ENCODE results near the gene RYR2. TPM values are rescaled to one million over a fixed set of nuclear protein-coding genes. Genes with fewer than 3 reads are reported as not detected.

The RYR2 gene
- total and polyA plus RNA-seq, 2 of the 8 experiments (the other 6 are each of a cell fraction or from before 2014, with no cell fraction given) = 1.3 to 4.4 TPM

GRCh38 chr1:237737448-237737847, 695.5 kb downstream of the RYR2 start:
- Histone ChIP-seq H2AFZ (ENCODE audit: low read length) (no peak overlapping the region), H3K27me3 (replicated peaks in 1 of 4; ENCODE audit: control insufficient read depth in 3 of 4, extremely low read depth in 1 of 4, insufficient read depth in 3 of 4, low read length in 3 of 4) (no peaks in the 10 kb centered on the region), H3K23me2 (ENCODE audit: low read depth, low read length) (no peaks in the 10 kb centered on the region), H3K79me2 (ENCODE audit: control insufficient read depth in 1 of 2, insufficient read depth in 2 of 2, low read length in 2 of 2) (no peaks in the 10 kb centered on the region), H3K56ac (replicated peaks; ENCODE audit: insufficient read length, low read depth, low read length) (no peak overlapping the region), H2BK12ac (ENCODE audit: low read depth, low read length) (no peak overlapping the region), H3K18ac (ENCODE audit: extremely low read depth, low read length) (no peak overlapping the region), H2BK5ac (ENCODE audit: low read depth, low read length) (no peak overlapping the region), H3K4ac (replicated peaks; ENCODE audit: insufficient read length, low read depth, low read length) (no peak overlapping the region), H4K20me1 (replicated peaks in 1 of 2; ENCODE audit: control insufficient read depth in 1 of 2, insufficient read depth in 2 of 2, low read length in 2 of 2) (no peaks in the 10 kb centered on the region), H4K5ac (ENCODE audit: insufficient read length, low read depth, low read length) (no peak overlapping the region), H2BK20ac (ENCODE audit: low read length) (no peak overlapping the region), H4K91ac (replicated peaks; ENCODE audit: insufficient read length, low read length) (no peak overlapping the region), H3K27ac (ENCODE audit: low read depth, low read length) (no peak overlapping the region), H3K4me1 (replicated peaks in 1 of 4; ENCODE audit: control insufficient read depth in 3 of 4, insufficient read depth in 4 of 4, low read length in 3 of 4) (peaks cover 0 to 3% (median 0%) of the 10 kb centered on the region in 4 experiments; a peak in 1 of 7 replicates), H3K23ac (ENCODE audit: insufficient read length) (no peak overlapping the region), H3K36me3 (ENCODE audit: control insufficient read depth in 2 of 4, insufficient read depth in 4 of 4, low read length in 3 of 4) (no peaks in the 10 kb centered on the region), H3K79me1 (ENCODE audit: low read depth, low read length) (no peaks in the 10 kb centered on the region), H3K9ac (replicated peaks in 1 of 4; ENCODE audit: extremely low read depth in 1 of 4, low read depth in 3 of 4, low read length in 3 of 4) (no peak overlapping the region), H3K14ac (ENCODE audit: insufficient read length) (no peak overlapping the region), H2BK120ac (replicated peaks; ENCODE audit: low read depth, low read length) (no peak overlapping the region), H3K4me3 (ENCODE audit: extremely low read depth in 1 of 4, insufficient read depth in 2 of 4, low read depth in 3 of 4, low read length in 4 of 4) (no peak overlapping the region), H4K8ac (ENCODE audit: extremely low read depth, insufficient read depth, low read length) (no peak overlapping the region), H3K9me3 (ENCODE audit: insufficient read depth in 2 of 2, low read depth in 1 of 2, low read length in 1 of 2) (no peaks in the 10 kb centered on the region), H2BK15ac (ENCODE audit: low read length) (no peak overlapping the region), H3K4me2 (ENCODE audit: insufficient read depth in 1 of 2, low read depth in 2 of 2, low read length in 2 of 2) (no peak overlapping the region), H2AK5ac (ENCODE audit: low read depth, low read length) (no peak overlapping the region)
- CTCF ChIA-PET (ENCODE audit: partially characterized antibody) = interaction anchor here (0.6 to 1.7 kb wide), 9 partner anchors 10 to 875 kb away, joined by 3 to 6 read pairs (median 3); no protein-coding TSS in a partner anchor
- DNase-seq (ENCODE audit: low read depth in 1 of 2, low spot score in 2 of 2) (no peak), FAIRE-seq (no peak)
- POLR2A ChIA-PET (ENCODE audit: partially characterized antibody) = no interaction called here
- no peak for TF ChIP-seq CBX5 (IDR thresholded peaks at IDR 0.05; ENCODE audit: low read depth, low read length)
- no peak for TF ChIP-seq GABPA (IDR thresholded peaks at IDR 0.05; ENCODE audit: borderline replicate concordance, insufficient read depth, low read length)
- TF ChIP-seq RBBP5 (IDR thresholded peaks at IDR 0.05; ENCODE audit: borderline replicate concordance, low read depth, low read length) = no peak
- no peak for TF ChIP-seq POLR2AphosphoS5 (IDR thresholded peaks at IDR 0.05; ENCODE audit: low read depth, low read length)
- no peak for TF ChIP-seq CTBP2 (IDR thresholded peaks at IDR 0.05; ENCODE audit: borderline replicate concordance, insufficient read depth, insufficient read length, low read length)
- no peak for TF ChIP-seq BCL11A (IDR thresholded peaks at IDR 0.05; ENCODE audit: low read depth in 2 of 2, low read length in 2 of 2)
- no peak for TF ChIP-seq RAD21 (IDR thresholded peaks at IDR 0.05 in 1 of 2, conservative IDR thresholded peaks at IDR 0.05 in 1 of 2; ENCODE audit: low read depth in 2 of 2, low read length in 2 of 2)
- no peak for TF ChIP-seq SRF (IDR thresholded peaks at IDR 0.05; ENCODE audit: low read depth, low read length)
- TF ChIP-seq KDM1A (IDR thresholded peaks at IDR 0.05; ENCODE audit: borderline replicate concordance, low read length) = no peak
- no peak for TF ChIP-seq GTF2F1 (IDR thresholded peaks at IDR 0.05; ENCODE audit: borderline replicate concordance, low read depth, low read length)
- no peak for TF ChIP-seq MAFK (IDR thresholded peaks at IDR 0.05; ENCODE audit: low read depth, low read length)
- TF ChIP-seq SIX5 (IDR thresholded peaks at IDR 0.05; ENCODE audit: low read depth, low read length) = no peak
- no peak for TF ChIP-seq EP300 (IDR thresholded peaks at IDR 0.05; ENCODE audit: borderline replicate concordance in 1 of 2, low read depth in 2 of 2, low read length in 2 of 2)
- no peak for TF ChIP-seq SP2 (IDR thresholded peaks at IDR 0.05; ENCODE audit: low read length)
- no peak for TF ChIP-seq EZH2 (IDR thresholded peaks at IDR 0.05; ENCODE audit: low read depth, low read length, severe bottlenecking)
